Endothelial cell of umbilical vein (primary cell): ENCODE results near the gene ABLIM1. TPM values are rescaled to one million over a fixed set of nuclear protein-coding genes. Genes with fewer than 3 reads are reported as not detected.

ENCODE experiments used
- BruUV-seq: library from RNA; stranded (reverse); fragments of 400-500 nt; replicated peaks from 2 replicates; lab custom pipeline; 2021; lab: Mats Ljungman, UMichigan
- CTCF ChIA-PET: fragments of 300-600, 350-600 bp; sonication (Branson Sonifier 250); formaldehyde crosslinking; loops from one replicate; lab custom pipeline; 2021; ENCODE audit warnings: antibody characterized with exemption, inconsistent platforms; lab: Charles Lee
- POLR2A ChIA-PET: fragments of 300-600, 350-600 bp; sonication (Branson Sonifier 250); formaldehyde crosslinking; loops from one replicate; lab custom pipeline; 2021; ENCODE audit warnings: antibody characterized with exemption, inconsistent platforms; lab: Charles Lee
- DNase-seq: peaks from one replicate; pipeline ENCODE4 v3.0.0-alpha.2; 2011; ENCODE audit warnings: low read depth, low spot score
- FAIRE-seq: peaks from 2 replicates; lab custom pipeline; 2011; peaks lifted over from hg19 to GRCh38; lab: Jason Lieb, UNC
- H2AFZ ChIP-seq: 2 replicates; pipeline ENCODE4 v1.6.0; 2012; ENCODE audit warnings: low read depth, low read length, control low read depth, inconsistent platforms
- H3K27ac ChIP-seq: 2 replicates; pipeline ENCODE4 v1.5.1; 2011; ENCODE audit warnings: low read depth, mild to moderate bottlenecking, control low read depth, low read length, moderate library complexity; ENCODE audit not compliant: insufficient read depth
- H3K27me3 ChIP-seq, 2 experiments: 2 replicates each; pipeline versions ENCODE4 v1.6.0 to v1.6.1; 2011; ENCODE audit warnings: low read length in 2 of 2, mixed read lengths in 1 of 2; ENCODE audit not compliant: control insufficient read depth in 2 of 2, insufficient read depth in 2 of 2
- H3K36me3 ChIP-seq, 2 experiments: 2 replicates in 1 of 2; 3 replicates in 1 of 2; pipeline ENCODE4 v1.5.1; 2011; ENCODE audit warnings: low read length in 2 of 2, mild to moderate bottlenecking in 1 of 2, moderate library complexity in 1 of 2; ENCODE audit not compliant: control insufficient read depth in 2 of 2, insufficient read depth in 2 of 2; ENCODE audit errors: extremely low read depth in 1 of 2
- H3K4me1 ChIP-seq: 3 replicates; pipeline ENCODE4 v1.5.1; 2011; ENCODE audit warnings: mild to moderate bottlenecking, low read length; ENCODE audit not compliant: control insufficient read depth, insufficient read depth; ENCODE audit errors: extremely low read depth
- H3K4me2 ChIP-seq: 2 replicates; pipeline ENCODE4 v1.6.1; 2011; ENCODE audit warnings: low read length, control low read depth, mixed read lengths; ENCODE audit not compliant: insufficient read depth
- H3K4me3 ChIP-seq, 3 experiments: fragments of 200-600 bp in 1 of 3; sonication (generic), shearing (Covaris generic) in 1 of 3; replicated peaks in 1 of 3; 2 replicates each; pipeline ENCODE4 v1.5.1; 2011 to 2016; ENCODE audit warnings: control low read depth in 3 of 3, low read length in 3 of 3, mild to moderate bottlenecking in 2 of 3, inconsistent platforms in 1 of 3, low read depth in 1 of 3, moderate library complexity in 1 of 3; ENCODE audit not compliant: insufficient read depth in 1 of 3
- H3K79me2 ChIP-seq: 2 replicates; pipeline ENCODE4 v1.6.0; 2012; ENCODE audit warnings: low read length, inconsistent platforms; ENCODE audit not compliant: control insufficient read depth, insufficient read depth
- H3K9ac ChIP-seq: replicated peaks from 2 replicates; pipeline ENCODE3; 2011; ENCODE audit warnings: low read length, control low read depth; ENCODE audit not compliant: insufficient read depth; ENCODE audit errors: extremely low read depth
- H3K9me1 ChIP-seq: replicated peaks from 3 replicates; pipeline ENCODE4 v1.6.0; 2011; ENCODE audit warnings: mild to moderate bottlenecking, low read length; ENCODE audit not compliant: control insufficient read depth, insufficient read depth; ENCODE audit errors: extremely low read depth
- H3K9me3 ChIP-seq: replicated peaks from 2 replicates; pipeline ENCODE4 v1.5.1; 2012; ENCODE audit warnings: low read length, inconsistent platforms; ENCODE audit not compliant: control insufficient read depth, insufficient read depth
- H4K20me1 ChIP-seq: replicated peaks from 2 replicates; pipeline ENCODE3; 2011; ENCODE audit warnings: mild to moderate bottlenecking, low read length; ENCODE audit not compliant: control insufficient read depth, insufficient read depth; ENCODE audit errors: extremely low read depth
- EZH2 ChIP-seq: IDR thresholded peaks from 2 replicates; pipeline ENCODE4 v1.6.1; 2012; ENCODE audit warnings: borderline replicate concordance, low read depth, mild to moderate bottlenecking, moderate library complexity, low read length, inconsistent platforms; ENCODE audit not compliant: severe bottlenecking
- FOS ChIP-seq: IDR thresholded peaks from 2 replicates; pipeline ENCODE4 v1.6.1; 2011; ENCODE audit warnings: mild to moderate bottlenecking, low read length, moderate library complexity, borderline replicate concordance; ENCODE audit not compliant: insufficient read depth
- GATA2 ChIP-seq: IDR thresholded peaks from 2 replicates; pipeline ENCODE4 v1.7.0; 2011; ENCODE audit warnings: low read depth, mild to moderate bottlenecking, moderate library complexity, mixed read lengths, low read length; ENCODE audit not compliant: insufficient read length, insufficient read depth
- JUN ChIP-seq: IDR thresholded peaks from 2 replicates; pipeline ENCODE4 v1.6.1; 2011; ENCODE audit warnings: borderline replicate concordance, low read depth; ENCODE audit not compliant: insufficient read length, insufficient read depth
- MAX ChIP-seq: IDR thresholded peaks from 2 replicates; pipeline ENCODE4 v1.6.1; 2011; ENCODE audit not compliant: insufficient read depth, insufficient read length
- MYC ChIP-seq: IDR thresholded peaks from one replicate; pipeline ENCODE4 v1.6.1; 2011; ENCODE audit warnings: mild to moderate bottlenecking, low read depth, low read length
- POLR2A ChIP-seq: IDR thresholded peaks from 2 replicates; pipeline ENCODE4 v1.6.1; 2012; ENCODE audit warnings: low read depth, mild to moderate bottlenecking, control low read depth, low read length
- POLR2AphosphoS5 ChIP-seq: IDR thresholded peaks from 2 replicates; pipeline ENCODE4 v1.6.1; 2012; ENCODE audit warnings: low read depth, mild to moderate bottlenecking, control low read depth, low read length, moderate library complexity; ENCODE audit not compliant: insufficient read depth
- dilution Hi-C: fragments of 300-500 bp; cut with MboI; formaldehyde crosslinking; loops from one replicate; pipeline ENCODE4 v1.15.0; 2019; ENCODE audit warnings: low sequenced_read_pairs; ENCODE audit not compliant: extremely low pct_ligation_motif_present
- intact Hi-C: fragments of 100-400 bp; cut with micrococcal nuclease; formaldehyde crosslinking; loops from one replicate; pipeline ENCODE4 v1.10.0; 2022
- polyA plus RNA-seq, 4 experiments: library from polyadenylated mRNA; depleted of rRNA in 3 of 4; stranded (reverse) in 3 of 4; unstranded in 1 of 4; fragments of >200 nt; gene quantifications; 2 replicates each; pipeline versions ENCODE4 v1.2.1 to v1.2.3, GENCODE V29; 2011 to 2012; ENCODE audit warnings: missing spikeins in 1 of 4
- total RNA-seq: library from RNA; stranded (reverse); gene quantifications from 2 replicates; pipeline ENCODE4 v1.2.3, GENCODE V29; 2021
- TF ChIP-seq, protein P1 (sequence below), 2 donors: IDR thresholded peaks; 1 replicate in 1 of 2; 2 replicates in 1 of 2; pipeline ENCODE4 v1.5.1; 2011; ENCODE audit warnings: low read length in 2 of 2, mild to moderate bottlenecking in 2 of 2, moderate library complexity in 2 of 2, control low read depth in 1 of 2, inconsistent platforms in 1 of 2, low read depth in 1 of 2; ENCODE audit not compliant: insufficient read depth in 1 of 2; ENCODE audit errors: extremely low read depth in 1 of 2

ABLIM1 gene
- total and polyA plus RNA-seq, 2 donors (not counting 3 experiments of a cell fraction or from before 2014, with no cell fraction given) = 128 to 235 TPM

DNA sequence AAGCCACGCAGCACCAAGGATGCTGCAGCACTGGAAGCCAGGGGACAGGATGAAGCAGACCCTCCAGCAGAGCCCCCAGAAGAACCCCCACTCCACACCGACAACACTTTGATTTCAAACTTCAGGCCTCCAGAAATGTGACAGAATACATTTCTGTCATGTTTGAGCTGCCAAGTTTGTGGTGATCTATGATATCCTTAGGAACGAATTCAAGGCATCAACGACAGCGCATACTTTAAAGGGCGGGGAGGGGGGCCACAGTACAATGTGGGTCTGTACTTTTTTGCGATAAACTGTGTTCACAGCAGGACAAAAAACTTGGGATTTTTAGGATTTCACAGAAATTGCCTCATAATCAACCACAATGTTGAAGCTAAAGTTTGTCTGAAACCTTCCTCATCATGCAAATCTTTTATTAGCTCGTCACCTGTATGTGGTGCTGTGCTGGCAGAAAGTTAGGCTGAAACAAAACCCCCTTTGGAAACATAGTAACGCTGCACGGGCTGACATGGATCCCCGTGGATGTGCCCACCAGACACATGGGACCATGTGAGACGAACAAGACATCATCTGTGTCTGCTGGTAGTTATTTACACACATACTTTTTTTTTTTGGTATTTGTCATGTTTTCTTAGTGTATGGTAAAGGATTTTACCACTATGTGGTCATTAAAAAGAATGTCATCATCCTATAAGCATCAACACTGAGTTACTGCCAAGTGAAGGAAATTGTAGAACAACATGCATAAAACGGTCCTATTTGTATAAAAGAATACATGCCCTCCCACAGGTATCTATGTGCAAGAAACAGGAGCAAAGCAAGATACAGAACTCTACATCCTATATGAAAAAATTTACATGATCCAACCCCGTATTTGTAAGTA is 140.5 kb downstream of the ABLIM1 start:
- Histone ChIP-seq H3K27me3 (no peaks in the 10 kb centered on the region), H3K9me1 (no peaks in the 10 kb centered on the region), H2AFZ (no peak overlapping the region), H3K9ac (no peak overlapping the region), H3K79me2 (no peaks in the 10 kb centered on the region), H3K4me3 (no peak overlapping the region), H3K9me3 (no peaks in the 10 kb centered on the region), H3K4me1 (peaks cover 2% of the 10 kb centered on the region), H4K20me1 (no peaks in the 10 kb centered on the region), H3K36me3 (peaks cover 0 to 4% of the 10 kb centered on the region in 2 experiments), H3K4me2 (no peak overlapping the region), H3K27ac (no peak overlapping the region)
- DNase-seq = no peak
- no peak for FAIRE-seq
- intact Hi-C loops (no loop called here), dilution Hi-C loops (no loop called here)
- POLR2A ChIA-PET = no interaction called here
- CTCF ChIA-PET = interaction anchor here (1.4 kb wide), 2 partner anchors 14 to 213 kb away, joined by 3 to 4 read pairs; no protein-coding TSS in a partner anchor
- TF ChIP-seq EZH2 (no peak), POLR2AphosphoS5 (no peak), MAX (no peak), JUN (no peak), FOS (no peak), GATA2 (no peak), MYC (no peak), POLR2A (no peak)
- TF ChIP-seq, protein P1, sequence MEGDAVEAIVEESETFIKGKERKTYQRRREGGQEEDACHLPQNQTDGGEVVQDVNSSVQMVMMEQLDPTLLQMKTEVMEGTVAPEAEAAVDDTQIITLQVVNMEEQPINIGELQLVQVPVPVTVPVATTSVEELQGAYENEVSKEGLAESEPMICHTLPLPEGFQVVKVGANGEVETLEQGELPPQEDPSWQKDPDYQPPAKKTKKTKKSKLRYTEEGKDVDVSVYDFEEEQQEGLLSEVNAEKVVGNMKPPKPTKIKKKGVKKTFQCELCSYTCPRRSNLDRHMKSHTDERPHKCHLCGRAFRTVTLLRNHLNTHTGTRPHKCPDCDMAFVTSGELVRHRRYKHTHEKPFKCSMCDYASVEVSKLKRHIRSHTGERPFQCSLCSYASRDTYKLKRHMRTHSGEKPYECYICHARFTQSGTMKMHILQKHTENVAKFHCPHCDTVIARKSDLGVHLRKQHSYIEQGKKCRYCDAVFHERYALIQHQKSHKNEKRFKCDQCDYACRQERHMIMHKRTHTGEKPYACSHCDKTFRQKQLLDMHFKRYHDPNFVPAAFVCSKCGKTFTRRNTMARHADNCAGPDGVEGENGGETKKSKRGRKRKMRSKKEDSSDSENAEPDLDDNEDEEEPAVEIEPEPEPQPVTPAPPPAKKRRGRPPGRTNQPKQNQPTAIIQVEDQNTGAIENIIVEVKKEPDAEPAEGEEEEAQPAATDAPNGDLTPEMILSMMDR (IDR thresholded peaks at IDR 0.05; ENCODE audit: extremely low read depth in 1 of 2, insufficient read depth in 1 of 2, low read depth in 1 of 2, low read length in 2 of 2) = no peak
- no TSS peak for BruUV-seq
